Measurements from ENCODE around the gene PCCA.

The PCCA gene

GRCh38 chr13:100473501-100474044 lies 384.7 kb downstream of the PCCA start:
- no peak for DNase-seq

DNA sequence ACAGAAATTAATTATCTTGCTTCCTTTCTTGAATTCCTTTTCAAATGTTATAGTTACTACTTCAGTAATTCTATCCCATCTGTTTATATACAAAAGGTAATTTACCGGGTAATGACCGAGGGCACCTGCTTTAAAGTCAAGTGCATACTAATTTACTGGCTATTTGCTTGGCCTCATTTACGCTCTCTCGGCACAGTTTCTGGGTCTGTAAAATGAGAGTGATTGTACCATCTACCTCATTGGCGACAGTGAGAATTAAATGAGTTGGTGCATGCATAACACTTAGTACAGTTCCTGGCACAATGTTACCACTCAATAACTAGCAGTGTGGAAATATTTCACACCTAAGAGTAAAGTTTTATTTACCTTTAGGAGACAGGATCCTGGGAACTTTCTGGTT lies 388.1 kb downstream of the PCCA start:
- DNase-seq: peak in 1 of 2 experiments; percentile 58

- DNase-seq: no peak
Observed at GRCh38 chr13:100478107-100478809, 389.4 kb downstream of the PCCA start.

DNA sequence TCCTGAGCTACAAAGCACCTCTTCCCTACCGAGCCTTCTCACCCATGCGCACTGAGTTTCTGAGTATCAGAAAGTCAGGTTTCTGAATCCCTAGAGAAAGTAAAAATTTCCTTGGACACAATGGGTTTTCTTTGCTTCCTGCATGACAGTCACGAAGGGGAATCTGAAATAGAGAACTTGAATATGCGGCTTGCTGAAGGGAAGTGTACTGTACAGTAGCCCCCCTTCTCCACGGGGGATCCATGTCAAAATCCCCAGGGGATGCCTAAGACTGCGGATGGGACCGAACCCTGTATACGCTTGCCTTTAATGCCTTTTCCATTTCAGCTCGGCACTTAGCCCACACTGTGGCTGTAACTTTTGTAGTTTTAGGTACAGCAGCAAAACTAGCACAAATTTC lies 391.8 kb downstream of the PCCA start:
- DNase-seq: no peak

- no peak for DNase-seq
Observed at GRCh38 chr13:100483139-100483538, 394.2 kb downstream of the PCCA start.

DNA sequence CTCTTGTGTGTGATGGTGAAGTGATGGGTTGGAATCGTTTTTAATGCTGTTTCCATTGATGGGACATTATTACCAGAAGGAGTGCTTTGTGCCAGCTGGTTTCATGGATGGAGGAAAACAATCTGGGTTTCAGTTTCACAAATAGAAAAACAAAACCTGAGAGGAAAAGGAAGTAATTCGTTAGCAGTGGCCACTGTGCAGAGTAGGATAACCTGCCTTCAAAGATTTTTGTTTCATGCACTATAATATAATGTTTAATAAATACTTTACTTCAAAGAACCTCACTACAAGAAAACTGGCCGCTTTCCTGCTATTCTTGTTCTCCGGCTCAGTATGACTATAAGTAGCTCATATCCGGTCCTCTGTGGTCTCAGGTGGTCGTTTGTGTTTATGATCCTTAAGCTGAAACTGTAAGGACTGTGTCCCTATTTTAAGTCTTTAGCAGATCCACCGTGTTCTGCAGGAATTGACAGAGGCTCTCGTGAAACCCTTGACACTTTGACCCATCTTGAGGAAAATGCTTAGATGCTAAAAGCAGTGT lies 395.0 kb downstream of the PCCA start:
- DNase-seq: no peak

DNA sequence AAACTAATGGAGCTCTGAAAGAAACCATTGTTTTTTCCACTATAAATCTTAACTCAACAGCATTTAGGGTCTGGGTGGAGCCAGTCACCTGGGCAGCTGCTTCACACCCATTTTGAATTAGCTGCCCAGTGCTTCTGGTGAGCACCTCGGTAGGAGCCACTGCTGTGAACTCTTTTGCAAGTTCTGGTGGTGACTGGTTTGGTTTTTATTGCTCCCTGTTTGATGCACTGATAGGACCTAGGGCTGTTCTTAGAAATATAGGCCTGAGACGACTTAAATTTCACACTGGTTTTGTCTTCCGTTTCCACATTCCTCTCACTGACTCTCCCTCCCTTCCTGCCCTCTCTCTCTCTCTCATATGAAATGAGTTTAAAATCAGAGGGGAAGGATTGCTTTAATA lies 395.8 kb downstream of the PCCA start:
- no peak for DNase-seq

DNA sequence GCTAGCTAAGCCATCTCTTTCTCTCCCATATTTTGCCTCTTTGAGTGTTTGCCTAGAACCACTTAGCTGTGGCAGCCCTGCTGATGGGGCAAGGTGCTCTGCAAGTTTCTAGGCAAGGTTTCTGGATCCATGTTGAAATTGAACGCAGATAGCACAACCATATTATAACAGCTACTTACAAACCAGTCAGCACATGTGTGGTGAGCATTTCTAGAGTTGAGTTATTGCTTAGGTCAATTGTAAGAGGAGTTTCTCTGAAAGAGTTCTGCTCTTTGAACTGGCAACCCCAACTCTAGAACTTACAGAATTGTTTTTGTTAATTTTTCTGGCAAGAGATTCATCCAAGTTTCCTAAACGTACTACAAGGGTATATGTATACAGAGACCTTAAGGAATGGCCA lies 396.4 kb downstream of the PCCA start:
- DNase-seq: no peak

DNA sequence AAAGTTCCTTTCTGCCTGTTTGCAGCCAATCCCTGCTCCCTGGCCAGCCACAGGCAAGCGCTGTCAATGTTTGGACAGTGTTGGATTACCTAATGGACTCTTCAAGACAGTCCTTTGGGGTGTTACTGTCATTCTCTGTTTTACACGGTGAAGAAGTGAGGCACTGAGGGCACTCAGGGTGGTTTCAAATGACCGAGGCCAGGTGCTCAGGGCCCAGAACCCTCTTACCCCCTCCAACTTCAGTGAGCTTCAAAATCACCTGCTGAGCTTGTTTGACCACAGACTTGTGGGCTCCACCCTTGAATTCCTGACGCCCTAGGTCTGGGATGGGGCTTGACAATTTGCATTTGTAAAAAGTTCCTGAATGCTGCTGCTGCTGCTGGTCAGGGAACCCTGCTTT lies 401.8 kb downstream of the PCCA start:
- peak; percentile 27 to 35 for DNase-seq

- DNase-seq: no peak
Observed at GRCh38 chr13:100491164-100491842, 402.4 kb downstream of the PCCA start.

DNA sequence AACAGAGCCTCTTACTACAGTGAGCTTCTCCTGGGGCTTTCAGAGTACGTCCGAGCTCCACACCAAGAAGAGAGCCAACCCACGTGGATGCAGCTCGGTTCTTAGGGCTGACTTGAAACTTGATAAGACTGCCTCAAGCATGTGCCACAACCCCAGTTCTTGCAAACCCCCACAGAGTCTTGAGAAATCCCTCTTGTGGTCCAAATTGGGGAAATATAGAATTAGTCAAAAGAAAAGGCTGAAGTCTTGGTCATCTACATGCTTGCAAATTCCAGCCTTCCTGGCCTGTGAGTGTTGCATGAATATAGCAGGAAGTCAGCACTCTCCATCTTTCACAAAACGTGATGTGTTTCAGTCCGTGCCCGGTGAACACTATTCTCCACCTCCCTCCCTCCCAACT lies 404.5 kb downstream of the PCCA start:
- DNase-seq: no peak

- peak; percentile 34 to 55 for DNase-seq
Observed at GRCh38 chr13:100495455-100495854, 406.6 kb downstream of the PCCA start.

DNA sequence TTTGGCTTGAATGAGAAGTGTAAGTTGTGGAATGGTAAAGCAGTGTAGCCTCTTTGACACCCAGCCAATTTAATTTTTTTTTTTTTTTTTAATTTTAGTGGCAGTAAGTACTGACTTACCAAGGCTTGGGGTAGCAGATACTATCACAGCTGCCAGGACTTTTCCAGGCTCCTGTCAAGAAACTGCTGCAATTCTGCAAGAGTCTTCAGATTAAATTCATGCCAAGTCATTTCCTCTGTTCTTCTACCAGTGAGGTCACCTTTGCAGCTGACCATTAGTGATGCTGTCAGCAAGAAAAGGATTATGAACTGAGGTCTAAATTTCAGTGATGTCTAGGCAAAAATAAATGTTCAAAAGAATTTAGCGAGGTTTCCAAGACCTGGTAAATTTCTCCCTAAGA lies 408.5 kb downstream of the PCCA start:
- DNase-seq: no peak

DNA sequence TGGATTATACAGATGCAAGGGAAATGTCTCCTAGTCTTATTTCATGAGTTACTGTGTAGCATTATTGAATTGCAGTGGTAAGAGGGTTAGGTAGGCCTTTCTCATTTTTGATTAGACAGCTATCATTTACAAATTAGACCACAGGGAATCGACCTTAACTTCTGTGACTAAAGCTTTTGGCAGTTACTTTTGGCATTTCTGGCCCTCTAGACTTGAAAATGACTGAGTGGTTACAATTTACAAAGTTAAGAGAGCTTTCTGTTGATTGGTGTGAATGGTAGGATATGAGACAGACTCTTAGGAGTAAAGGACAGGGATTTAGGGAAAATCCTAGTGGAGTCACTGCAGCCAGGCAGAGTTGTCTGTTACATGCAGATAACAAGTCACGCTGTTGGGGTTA lies 413.6 kb downstream of the PCCA start:
- DNase-seq: no peak

GRCh38 chr13:100503622-100504021 lies 414.7 kb downstream of the PCCA start:
- DNase-seq: no peak

DNA sequence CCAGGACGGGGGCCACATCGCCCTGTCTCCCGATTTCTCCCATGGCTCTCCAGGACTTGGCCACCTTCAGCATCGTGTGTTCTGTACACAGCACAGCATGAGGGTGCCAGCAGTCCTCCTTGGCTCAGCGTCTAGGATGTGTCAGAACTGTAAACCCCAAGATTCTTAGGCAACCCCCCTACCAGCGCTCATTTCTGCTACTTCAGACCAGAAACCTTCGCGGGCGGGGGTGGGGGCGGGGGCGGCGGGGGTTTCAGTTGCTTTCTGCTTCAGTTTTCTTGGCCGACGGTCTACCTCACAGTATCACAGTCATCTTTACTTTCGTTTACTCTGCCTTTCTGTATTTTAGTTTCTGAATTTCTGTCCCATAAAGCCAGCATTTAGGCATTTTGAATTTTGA lies 417.3 kb downstream of the PCCA start:
- DNase-seq: no peak

DNA sequence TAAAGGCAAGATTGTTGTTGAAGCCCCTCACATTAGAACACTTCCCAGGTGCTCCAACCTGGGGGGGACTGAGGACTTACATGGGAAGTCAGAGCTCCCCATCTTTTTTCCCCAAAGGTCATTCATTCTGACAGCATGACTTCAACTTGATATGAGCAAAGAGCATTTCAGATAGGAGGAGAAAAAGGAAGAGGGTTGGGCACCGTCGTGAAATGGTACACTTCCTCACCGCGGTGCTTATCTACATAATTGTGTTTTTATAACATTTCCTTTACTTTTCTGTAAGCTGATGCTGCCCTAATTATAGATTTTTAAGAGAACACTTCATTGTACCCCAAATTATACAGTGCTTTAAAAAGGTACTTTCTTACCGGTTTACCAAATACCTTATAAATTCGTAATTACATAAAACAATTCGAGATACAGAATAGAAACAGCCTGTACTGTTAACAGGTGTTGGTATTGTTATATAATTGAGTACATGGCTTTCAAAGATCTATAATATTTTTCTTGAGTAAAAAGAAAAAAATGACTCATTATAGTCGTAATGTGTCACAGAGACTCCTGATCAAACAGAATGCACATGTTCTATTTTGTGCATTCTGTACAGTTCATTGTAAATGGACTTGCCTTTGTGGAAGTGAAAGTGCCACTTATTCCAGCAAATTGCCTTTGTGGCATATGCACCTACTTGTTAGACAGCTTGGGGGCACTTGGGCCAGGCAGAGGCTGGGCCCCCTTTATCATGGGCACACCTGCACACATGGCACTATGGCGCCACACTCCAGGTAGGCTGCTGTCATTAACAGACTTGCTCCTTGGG lies 417.9 kb downstream of the PCCA start:
- DNase-seq: peak; percentile 83 to 87

DNA sequence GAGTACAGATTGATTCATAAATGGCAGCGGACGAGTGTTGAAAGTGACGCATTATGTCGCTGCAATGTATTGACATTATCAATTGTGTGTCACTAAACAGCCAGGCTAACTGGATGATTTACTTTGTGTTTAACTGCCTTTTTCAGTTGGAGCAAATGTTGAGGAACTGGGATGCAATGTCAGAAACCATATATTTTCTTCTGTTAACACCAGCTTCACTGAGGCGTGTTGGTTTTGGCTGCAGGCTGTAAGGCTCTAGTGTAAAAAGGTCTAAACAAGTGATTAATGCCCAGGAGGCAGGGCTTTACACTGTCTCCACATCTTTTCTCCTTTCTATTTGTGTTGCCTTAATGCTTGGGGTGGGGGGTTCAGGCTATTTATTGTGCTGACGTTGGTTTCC lies 419.6 kb downstream of the PCCA start:
- peak; percentile 96 to 97 for DNase-seq

DNA sequence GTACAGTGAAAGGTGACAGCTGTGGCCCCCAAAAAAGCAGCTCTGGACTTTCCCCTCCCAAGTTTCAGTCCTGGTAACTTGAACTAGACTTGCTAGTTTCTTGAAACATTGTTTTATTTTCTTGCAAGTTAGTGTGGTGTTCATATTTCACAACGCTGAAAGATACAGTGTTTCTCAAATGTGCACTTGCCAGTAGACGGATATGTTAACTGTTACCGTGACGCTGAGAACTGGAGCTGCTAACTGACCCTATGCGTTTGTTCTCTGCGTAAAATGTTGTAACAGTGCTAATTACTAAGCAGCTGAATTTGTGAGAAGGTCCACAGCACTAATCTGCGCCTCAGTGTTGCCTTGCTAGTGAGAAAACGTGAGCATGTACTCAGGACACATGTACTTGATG lies 420.1 kb downstream of the PCCA start:
- peak; percentile 71 to 73 for DNase-seq

- DNase-seq: peak; percentile 39 to 50
Observed at GRCh38 chr13:100510208-100510957, 421.5 kb downstream of the PCCA start.

- DNase-seq: no peak
Observed at GRCh38 chr13:100511466-100511865, 422.6 kb downstream of the PCCA start.

DNA sequence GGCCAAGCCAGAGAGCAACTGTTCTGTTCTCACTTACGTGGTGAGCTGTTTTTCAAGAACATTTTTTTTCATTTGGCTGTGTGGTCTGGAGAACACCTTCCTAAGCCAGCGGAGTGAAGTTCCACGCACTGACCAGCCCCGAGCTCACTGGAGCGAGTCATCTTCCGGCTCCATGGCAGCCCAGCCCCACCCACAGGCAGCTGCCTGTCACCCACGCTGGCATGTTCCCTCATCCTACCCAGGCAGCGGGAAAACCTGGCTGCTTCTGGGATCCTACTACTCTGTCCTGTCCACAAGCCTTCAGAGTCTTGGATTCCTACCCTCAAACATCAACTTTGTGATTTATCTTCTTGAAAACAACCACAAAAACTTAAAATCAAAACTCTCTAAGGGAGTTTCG lies 423.5 kb downstream of the PCCA start:
- no peak for DNase-seq

DNA sequence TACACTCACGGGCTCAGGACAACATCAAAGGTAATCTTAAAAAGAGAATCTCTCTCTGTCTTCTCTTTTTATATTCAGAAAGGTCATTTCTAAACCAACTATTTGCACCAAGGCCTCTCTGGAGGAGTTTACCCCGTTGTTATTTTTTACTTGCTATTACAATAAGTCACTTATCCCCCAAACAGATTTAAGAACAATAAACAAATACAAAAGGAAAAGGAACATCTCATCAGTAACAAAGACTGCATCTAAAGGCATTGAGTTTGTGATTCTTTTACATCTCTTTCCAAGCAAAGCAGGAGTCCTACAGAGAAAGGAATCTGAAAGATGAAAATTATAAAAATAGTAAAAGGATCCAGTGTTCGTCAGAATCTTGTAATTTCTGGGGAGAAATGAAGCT lies 424.3 kb downstream of the PCCA start:
- DNase-seq: no peak
